ENCODE data around the gene APBA1.
"Not testable (repeated sequence)": the region's sequence is repeated elsewhere in the genome, so short reads cannot be mapped to it uniquely, and the experiment has no call there.

The APBA1 gene

GRCh38 chr9:69603656-69604055 is 68.5 kb downstream of the APBA1 start:
- DNase-seq, result no peak

- no peak for DNase-seq
Measured at GRCh38 chr9:69602773-69603172, 69.4 kb downstream of the APBA1 start.

- DNase-seq, result no peak
Measured at GRCh38 chr9:69601698-69602097, 70.5 kb downstream of the APBA1 start.

GRCh38 chr9:69600314-69601047 is 71.7 kb downstream of the APBA1 start:
- DNase-seq, result no peak

- no peak for DNase-seq
Measured at GRCh38 chr9:69599232-69599971, 72.8 kb downstream of the APBA1 start.

GRCh38 chr9:69596906-69597305 is 75.3 kb downstream of the APBA1 start:
- not testable (repeated sequence) for DNase-seq

- no peak for DNase-seq
Measured at GRCh38 chr9:69594180-69594579, 78.0 kb downstream of the APBA1 start.

- no peak for DNase-seq
Measured at GRCh38 chr9:69593756-69594155, 78.4 kb downstream of the APBA1 start.

- DNase-seq, result no peak
Measured at GRCh38 chr9:69593301-69593700, 78.9 kb downstream of the APBA1 start.

GRCh38 chr9:69590266-69590665 is 81.9 kb downstream of the APBA1 start:
- no peak for DNase-seq

- DNase-seq, result no peak
Measured at GRCh38 chr9:69589156-69589555, 83.0 kb downstream of the APBA1 start.

- DNase-seq, result no peak
Measured at GRCh38 chr9:69585571-69585970, 86.6 kb downstream of the APBA1 start.

- no peak for DNase-seq
Measured at GRCh38 chr9:69584759-69585158, 87.4 kb downstream of the APBA1 start.

- no peak for DNase-seq
Measured at GRCh38 chr9:69583645-69584234, 88.4 kb downstream of the APBA1 start.

- DNase-seq, result no peak
Measured at GRCh38 chr9:69582544-69583297, 89.5 kb downstream of the APBA1 start.

- DNase-seq, result no peak
Measured at GRCh38 chr9:69582018-69582417, 90.2 kb downstream of the APBA1 start.

- no peak for DNase-seq
Measured at GRCh38 chr9:69580582-69581214, 91.5 kb downstream of the APBA1 start.

- DNase-seq, result no peak
Measured at GRCh38 chr9:69579760-69580581, 92.2 kb downstream of the APBA1 start.

GRCh38 chr9:69579032-69579758 is 93.0 kb downstream of the APBA1 start:
- no peak for DNase-seq

- DNase-seq, result no peak
Measured at GRCh38 chr9:69578026-69578425, 94.1 kb downstream of the APBA1 start.

GRCh38 chr9:69577123-69577522 is 95.0 kb downstream of the APBA1 start:
- no peak for DNase-seq

Data from activated T-cell treated with anti-CD3 and anti-CD28 coated beads, Interleukin-2, amount 50 U/mL, for 1 hour (primary cell).